ENCODE data around the gene CACNA1A.

The CACNA1A gene

GRCh38 chr19:13309864-13310263 is 196.4 kb downstream of the CACNA1A start:
- no peak for DNase-seq (ENCODE audit: low spot score)

- DNase-seq (ENCODE audit: low spot score) = no peak
These were observed 202.7 kb downstream of the CACNA1A start for GRCh38 chr19:13303381-13304129.

GRCh38 chr19:13302526-13303270 is 203.6 kb downstream of the CACNA1A start:
- DNase-seq (ENCODE audit: low spot score) = peak; percentile 35

- DNase-seq (ENCODE audit: low spot score) = no peak
These were observed 204.5 kb downstream of the CACNA1A start for GRCh38 chr19:13301627-13302334.

GRCh38 chr19:13300421-13301030 is 205.8 kb downstream of the CACNA1A start:
- no peak for DNase-seq (ENCODE audit: low spot score)

- no peak for DNase-seq (ENCODE audit: low spot score)
These were observed 206.4 kb downstream of the CACNA1A start for GRCh38 chr19:13299838-13300237.

DNA sequence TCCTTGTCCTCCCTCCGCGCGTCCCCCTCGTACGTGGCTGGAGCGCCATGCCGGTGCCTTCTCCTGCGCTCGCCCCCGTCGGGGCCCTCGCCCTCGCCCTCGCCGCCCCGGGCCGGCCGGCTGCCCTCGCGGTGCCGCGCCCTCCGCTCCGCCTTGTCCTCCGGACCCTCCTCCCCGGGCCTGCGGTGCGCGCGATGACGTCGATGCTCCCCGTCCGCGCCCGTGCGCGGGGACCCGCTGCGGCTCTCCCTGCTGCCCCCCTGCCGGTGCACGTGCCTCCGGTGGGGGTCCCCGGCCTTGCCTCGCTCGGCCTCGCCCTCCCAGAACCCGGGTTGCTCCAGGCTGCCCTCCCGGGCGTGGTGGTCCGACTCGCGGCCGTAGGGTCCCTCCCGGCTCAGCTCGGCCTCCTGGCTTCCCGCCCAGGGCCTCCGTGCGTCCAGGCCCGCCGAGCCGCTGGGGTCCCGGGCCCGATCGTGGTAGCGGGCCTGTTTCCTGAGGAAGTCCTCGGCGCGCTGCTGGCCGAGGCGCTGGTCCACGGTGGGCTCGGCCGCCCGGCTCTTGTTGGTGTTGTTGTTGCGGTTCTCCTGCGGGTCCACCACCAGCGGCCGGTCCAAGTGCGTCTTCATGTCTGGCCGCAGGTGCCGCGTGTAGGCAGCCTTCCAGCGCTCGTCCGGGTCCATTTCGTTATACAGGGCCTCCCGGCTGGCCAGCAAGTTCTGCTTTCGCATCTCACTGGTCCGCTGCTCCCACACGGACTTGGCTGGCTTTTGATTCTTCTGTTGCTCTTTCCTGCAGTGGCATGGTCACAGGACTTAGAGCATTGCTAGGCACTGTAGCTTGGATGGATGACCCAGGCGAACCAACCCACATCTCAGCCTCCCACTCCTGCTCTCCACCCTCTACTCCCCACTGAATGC is 207.5 kb downstream of the CACNA1A start:
- DNase-seq (ENCODE audit: low spot score) = no peak

- no peak for DNase-seq (ENCODE audit: low spot score)
These were observed 209.3 kb downstream of the CACNA1A start for GRCh38 chr19:13297023-13297422.

DNA sequence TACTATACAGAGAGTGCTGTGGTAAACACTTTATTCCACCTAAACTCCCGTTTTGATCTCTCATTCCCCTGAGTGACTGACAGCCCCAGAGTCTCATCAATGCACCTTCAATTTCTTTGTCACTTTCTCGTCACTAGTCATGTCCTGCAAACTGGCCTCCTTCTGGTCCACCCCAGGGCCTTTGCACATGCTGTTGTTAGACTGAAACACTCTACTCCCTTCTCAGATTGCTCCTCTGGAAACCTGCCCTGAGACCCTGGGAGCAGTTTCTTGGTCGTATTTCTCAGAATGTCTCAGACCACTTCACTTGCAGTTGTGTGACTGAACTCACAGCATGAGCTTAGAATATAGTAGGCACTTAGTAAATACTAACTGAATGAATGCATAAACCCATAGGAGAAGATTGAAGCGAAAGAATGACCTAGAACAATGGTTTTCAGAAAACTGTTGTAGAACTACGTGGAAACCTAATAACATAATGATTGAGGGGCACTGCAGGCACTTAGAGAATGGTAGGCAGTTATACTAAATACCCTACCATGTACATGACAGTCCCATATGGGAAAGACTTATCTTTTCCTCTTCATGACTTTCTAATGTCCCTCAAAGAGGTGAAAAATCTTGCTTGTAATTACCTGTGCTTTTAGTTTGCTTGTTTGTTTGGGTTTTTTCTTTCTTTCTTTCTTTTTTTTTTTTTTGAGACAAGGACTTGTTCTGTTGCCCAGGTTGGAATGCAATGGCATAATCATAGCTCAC is 211.3 kb downstream of the CACNA1A start:
- no peak for DNase-seq (ENCODE audit: low spot score)

GRCh38 chr19:13291913-13292312 is 214.4 kb downstream of the CACNA1A start:
- DNase-seq (ENCODE audit: low spot score) = no peak

DNA sequence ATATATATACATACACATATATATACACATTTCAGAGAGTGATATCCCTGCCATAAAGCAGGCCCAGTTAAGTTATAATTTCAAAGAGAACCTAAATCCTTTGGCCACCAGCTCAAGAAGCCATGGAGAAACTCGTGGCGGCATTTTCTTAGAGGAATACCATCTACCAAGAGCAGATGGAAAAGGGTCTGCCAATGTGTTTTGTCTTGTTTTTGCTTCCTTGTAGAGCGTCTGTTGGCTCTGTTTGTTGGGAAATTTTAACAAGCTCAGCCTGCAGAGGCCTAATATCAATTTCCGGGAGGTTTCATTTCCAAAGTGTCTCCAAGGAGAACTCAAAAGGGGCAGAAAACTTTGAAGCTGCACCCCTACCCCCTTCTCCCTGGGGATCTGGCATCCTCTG is 215.5 kb downstream of the CACNA1A start:
- DNase-seq (ENCODE audit: low spot score) = no peak

GRCh38 chr19:13289295-13289694 is 217.0 kb downstream of the CACNA1A start:
- no peak for DNase-seq (ENCODE audit: low spot score)

- DNase-seq (ENCODE audit: low spot score) = no peak
These were observed 219.9 kb downstream of the CACNA1A start for GRCh38 chr19:13286195-13286985.

DNA sequence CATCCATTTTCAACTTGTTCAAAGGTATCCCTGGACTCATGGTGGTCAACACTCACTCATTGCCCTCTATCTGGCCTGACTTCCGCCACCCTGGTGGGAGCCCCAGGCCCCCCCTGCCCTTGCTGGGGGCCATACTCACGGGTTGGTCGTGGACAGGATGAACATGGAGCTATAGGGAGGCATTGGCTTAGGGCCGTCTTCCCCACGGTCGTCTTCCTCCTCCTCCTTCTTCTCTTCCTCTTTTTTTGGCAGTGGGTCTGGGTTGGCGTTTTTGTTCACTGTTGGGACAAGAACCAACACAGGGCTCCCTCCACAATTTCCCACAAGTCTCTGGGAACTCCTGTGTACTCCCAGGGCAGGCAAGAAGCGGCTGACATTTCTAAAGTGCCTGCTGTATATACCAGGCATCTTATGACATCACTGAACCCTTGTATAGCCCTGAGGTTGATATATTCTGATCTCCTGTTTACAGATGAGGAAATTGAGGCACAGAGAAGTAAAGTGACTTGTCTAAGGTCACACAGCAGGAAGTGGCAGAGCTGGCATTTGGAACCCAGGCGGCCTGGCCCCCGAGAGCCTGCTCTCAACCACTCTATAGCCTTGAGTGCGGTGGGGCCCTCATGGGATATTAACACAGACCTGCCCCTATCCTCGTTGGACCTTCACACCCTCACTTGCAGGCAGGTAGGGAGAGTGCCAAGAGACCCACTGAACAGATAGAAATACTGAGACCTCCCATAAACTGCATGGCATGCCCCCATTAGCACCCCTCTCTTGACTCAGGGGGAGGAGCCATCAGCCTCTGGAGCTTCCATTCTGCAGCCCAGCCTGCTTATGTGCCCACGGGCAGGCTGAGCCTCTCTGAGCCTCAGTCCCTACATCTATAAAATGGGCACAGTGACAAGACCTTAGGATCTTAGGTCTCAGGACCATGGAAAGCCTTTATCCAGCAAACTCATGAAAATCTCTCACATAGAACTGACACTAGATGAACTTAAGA is 221.1 kb downstream of the CACNA1A start:
- no peak for DNase-seq (ENCODE audit: low spot score)

GRCh38 chr19:13283871-13284270 is 222.4 kb downstream of the CACNA1A start:
- no peak for DNase-seq (ENCODE audit: low spot score)

DNA sequence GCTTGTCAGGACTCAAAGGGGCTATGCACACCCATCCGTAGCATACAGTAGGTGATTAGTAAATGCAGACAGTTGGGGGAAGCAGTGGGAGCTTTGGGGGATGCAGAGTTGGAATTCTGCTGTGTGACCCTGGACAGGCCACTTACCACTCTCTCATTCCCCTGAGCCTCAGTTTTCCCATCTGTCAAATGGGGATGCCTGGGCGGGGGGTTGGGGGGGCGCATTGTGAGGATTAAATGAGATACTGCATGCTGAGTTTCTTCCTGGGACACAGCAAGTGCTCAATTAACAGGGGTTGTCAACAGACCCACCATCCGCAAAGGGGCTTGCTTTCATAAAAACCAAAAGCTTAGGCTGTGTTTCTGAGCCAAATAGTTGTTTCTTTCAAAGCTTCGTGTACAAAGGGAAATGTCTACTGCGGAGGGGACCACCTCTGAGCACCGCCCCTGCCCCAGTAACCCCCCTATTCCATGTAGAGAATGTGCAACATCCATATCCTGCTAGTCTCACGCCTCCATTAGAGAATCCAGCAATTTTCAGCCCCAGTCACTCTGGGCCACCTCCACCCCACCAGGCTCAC is 223.7 kb downstream of the CACNA1A start:
- no peak for DNase-seq (ENCODE audit: low spot score)

GRCh38 chr19:13281567-13282291 is 224.6 kb downstream of the CACNA1A start:
- no peak for DNase-seq (ENCODE audit: low spot score)
